Measurements from ENCODE around the gene ZKSCAN5. TPM values are rescaled to one million over a fixed set of nuclear protein-coding genes. Genes with fewer than 3 reads are reported as not detected.
A peak's percentile ranks its signal among the peaks of the same experiment; 100 is the strongest.

The ZKSCAN5 gene
- total RNA-seq, 1 donor from 2014 or later: 14.0 TPM

GRCh38 chr7:99485094-99485493, 19.4 kb upstream of the ZKSCAN5 start:
- no peak for TF ChIP-seq CTCF (conservative IDR thresholded peaks at IDR 0.05)
- no peaks in the 10 kb centered on the region for H3K4me1 Mint-ChIP-seq (ENCODE audit: unreplicated experiment)
- no peaks in the 10 kb centered on the region for H3K9me3 Mint-ChIP-seq
- no peaks in the 10 kb centered on the region for H3K27me3 Mint-ChIP-seq
- H3K36me3 Mint-ChIP-seq: peaks cover 11% of the 10 kb centered on the region
- H3K27ac Mint-ChIP-seq: no peak overlapping the region
- DNase-seq (ENCODE audit: extremely low spot score, unreplicated experiment): no peak
- H3K4me3 Mint-ChIP-seq: no peak overlapping the region

GRCh38 chr7:99489235-99489634, 15.2 kb upstream of the ZKSCAN5 start:
- Mint-ChIP-seq H3K36me3 (peaks cover 39% of the 10 kb centered on the region), H3K4me3 (no peak overlapping the region), H3K27me3 (no peaks in the 10 kb centered on the region)

GRCh38 chr7:99490878-99491277, 13.6 kb upstream of the ZKSCAN5 start:
- H3K27me3 Mint-ChIP-seq: no peaks in the 10 kb centered on the region
- H3K27ac Mint-ChIP-seq: no peak overlapping the region

More at GRCh38 chr7:99489235-99489634, 15.2 kb upstream of the ZKSCAN5 start:
- peak; percentile 21 for TF ChIP-seq CTCF (conservative IDR thresholded peaks at IDR 0.05)
- no peaks in the 10 kb centered on the region for H3K4me1 Mint-ChIP-seq (ENCODE audit: unreplicated experiment)
- DNase-seq (ENCODE audit: extremely low spot score, unreplicated experiment): no peak
- H3K9me3 Mint-ChIP-seq: peaks cover 9% of the 10 kb centered on the region
- H3K27ac Mint-ChIP-seq: no peak overlapping the region

GRCh38 chr7:99493823-99494222, 10.6 kb upstream of the ZKSCAN5 start:
- no peak for TF ChIP-seq CTCF (conservative IDR thresholded peaks at IDR 0.05)
- no peak overlapping the region for H3K27ac Mint-ChIP-seq
- peaks cover 9% of the 10 kb centered on the region for H3K9me3 Mint-ChIP-seq
- H3K4me1 Mint-ChIP-seq (ENCODE audit: unreplicated experiment): peaks cover 11% of the 10 kb centered on the region
- H3K4me3 Mint-ChIP-seq: no peak overlapping the region
- DNase-seq (ENCODE audit: extremely low spot score, unreplicated experiment): no peak
- no peaks in the 10 kb centered on the region for H3K27me3 Mint-ChIP-seq
- H3K36me3 Mint-ChIP-seq: peaks cover 46% of the 10 kb centered on the region

More at GRCh38 chr7:99490878-99491277, 13.6 kb upstream of the ZKSCAN5 start:
- DNase-seq (ENCODE audit: extremely low spot score, unreplicated experiment): no peak
- TF ChIP-seq CTCF (conservative IDR thresholded peaks at IDR 0.05): no peak
- H3K9me3 Mint-ChIP-seq: peaks cover 9% of the 10 kb centered on the region
- H3K4me3 Mint-ChIP-seq: no peak overlapping the region
- peaks cover 34% of the 10 kb centered on the region for H3K36me3 Mint-ChIP-seq
- H3K4me1 Mint-ChIP-seq (ENCODE audit: unreplicated experiment): no peaks in the 10 kb centered on the region

GRCh38 chr7:99497766-99498545, 6.5 kb upstream of the ZKSCAN5 start:
- peak overlapping the region; percentile 99 for H3K27ac Mint-ChIP-seq
- H3K4me1 Mint-ChIP-seq (ENCODE audit: unreplicated experiment): peaks cover 16% of the 10 kb centered on the region
- peaks cover 32% of the 10 kb centered on the region for H3K36me3 Mint-ChIP-seq
- H3K27me3 Mint-ChIP-seq: no peaks in the 10 kb centered on the region
- TF ChIP-seq CTCF (conservative IDR thresholded peaks at IDR 0.05): no peak
- no peak for DNase-seq (ENCODE audit: extremely low spot score, unreplicated experiment)
- H3K4me3 Mint-ChIP-seq: peak overlapping the region; percentile 100
- H3K9me3 Mint-ChIP-seq: peaks cover 9% of the 10 kb centered on the region
